ENCODE data around the gene FLOT1.

Gene FLOT1, protein sequence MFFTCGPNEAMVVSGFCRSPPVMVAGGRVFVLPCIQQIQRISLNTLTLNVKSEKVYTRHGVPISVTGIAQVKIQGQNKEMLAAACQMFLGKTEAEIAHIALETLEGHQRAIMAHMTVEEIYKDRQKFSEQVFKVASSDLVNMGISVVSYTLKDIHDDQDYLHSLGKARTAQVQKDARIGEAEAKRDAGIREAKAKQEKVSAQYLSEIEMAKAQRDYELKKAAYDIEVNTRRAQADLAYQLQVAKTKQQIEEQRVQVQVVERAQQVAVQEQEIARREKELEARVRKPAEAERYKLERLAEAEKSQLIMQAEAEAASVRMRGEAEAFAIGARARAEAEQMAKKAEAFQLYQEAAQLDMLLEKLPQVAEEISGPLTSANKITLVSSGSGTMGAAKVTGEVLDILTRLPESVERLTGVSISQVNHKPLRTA

DNA sequence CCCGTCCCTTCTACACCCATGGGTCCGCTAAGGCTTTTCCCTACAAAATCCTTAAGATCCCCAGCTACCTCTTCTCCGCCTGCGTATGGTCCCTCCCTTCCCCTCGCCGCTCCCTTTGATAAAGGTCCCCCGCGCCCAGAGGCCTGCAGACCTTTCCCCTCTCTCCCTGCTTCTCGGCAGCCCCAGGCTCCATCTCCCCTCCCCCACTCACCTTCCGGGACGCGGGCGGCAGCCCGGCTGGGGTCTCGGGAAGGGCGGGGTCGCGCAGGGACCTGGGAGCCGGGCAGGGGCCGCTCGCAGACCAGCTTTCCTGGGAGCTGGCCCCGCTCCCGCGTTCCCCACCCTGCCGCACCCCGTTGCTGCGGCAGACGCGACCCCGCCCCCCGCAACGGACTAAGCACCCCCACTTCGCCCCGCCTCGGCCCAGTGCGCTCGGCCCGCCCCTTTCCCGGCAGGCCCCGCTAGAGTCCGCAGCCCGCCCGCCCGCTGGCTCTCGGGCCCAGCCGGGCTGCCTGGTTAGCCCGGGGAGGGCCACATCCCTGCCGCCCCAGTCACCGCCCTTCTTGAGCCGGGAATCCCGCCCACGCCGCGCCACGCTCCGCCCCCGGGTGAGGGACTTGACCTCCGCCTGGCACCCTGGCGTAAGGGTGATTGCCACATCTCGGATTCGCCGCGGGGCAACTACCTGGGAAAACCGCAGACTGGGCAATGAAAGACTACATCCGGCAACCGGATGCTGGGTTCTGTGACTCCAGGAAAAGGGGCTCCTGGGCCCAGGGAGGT lies at the start of gene FLOT1:
Gene FLOT1 (minus strand): TSS at position 372 of the 783 bp plus-strand sequence. CDS start 498 bp downstream, outside the sequence.
- DNase-seq (ENCODE audit: low read depth in 2 of 2) = peak; percentile 96 to 98

DNA sequence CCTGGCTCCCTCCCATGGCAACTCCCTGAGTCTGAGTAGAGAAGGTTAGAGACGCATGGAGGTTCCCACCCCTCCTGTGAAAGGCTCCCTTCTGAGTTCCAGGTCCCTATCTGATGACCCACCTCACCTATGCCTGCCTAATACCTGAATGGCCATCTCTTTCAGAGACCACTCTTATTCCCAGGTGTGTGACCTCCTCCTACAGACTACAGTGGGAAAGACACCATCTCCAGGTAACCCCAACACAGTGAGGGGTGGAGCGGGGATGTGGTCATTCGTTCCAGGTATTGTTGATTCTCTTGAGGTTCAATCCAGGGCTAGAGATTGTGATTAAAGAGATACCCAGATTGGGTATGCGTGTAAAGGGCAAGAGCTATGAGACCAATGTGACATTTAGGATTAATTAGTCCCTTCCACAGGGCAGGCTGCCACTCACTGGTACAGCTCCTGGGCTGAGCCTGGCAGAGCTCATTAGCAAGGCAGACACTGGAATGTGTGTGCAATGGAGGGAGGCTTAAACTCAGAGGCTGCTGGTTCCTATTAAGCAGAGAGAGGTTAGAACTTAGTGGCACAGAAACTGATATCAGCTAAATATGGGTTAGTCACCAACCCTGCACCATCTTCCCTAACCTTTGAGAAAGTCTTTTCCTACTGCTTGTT lies 48.4 kb upstream of the FLOT1 start:
- no peak for DNase-seq (ENCODE audit: low read depth in 2 of 2)

DNA sequence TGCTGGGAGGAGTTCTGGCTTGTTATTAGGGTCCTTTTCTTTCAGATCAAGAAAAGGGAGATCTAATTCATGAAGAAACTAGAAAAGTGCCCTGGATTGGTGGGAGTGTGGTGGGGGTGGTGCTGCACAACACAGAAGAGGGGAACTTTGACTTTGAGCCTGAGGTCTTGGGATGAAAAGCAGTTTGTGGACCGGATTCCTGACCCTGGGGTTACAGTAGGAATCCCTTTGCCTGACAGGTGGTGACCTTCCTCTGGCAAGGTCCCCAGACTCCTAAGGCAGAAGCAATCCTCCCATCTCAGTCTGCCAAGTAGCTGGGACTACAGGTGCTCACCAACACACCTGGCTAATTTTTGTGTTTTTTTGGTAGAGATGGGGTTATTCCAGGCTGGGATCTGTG lies 47.1 kb upstream of the FLOT1 start:
- no peak for DNase-seq (ENCODE audit: low read depth in 2 of 2)

DNA sequence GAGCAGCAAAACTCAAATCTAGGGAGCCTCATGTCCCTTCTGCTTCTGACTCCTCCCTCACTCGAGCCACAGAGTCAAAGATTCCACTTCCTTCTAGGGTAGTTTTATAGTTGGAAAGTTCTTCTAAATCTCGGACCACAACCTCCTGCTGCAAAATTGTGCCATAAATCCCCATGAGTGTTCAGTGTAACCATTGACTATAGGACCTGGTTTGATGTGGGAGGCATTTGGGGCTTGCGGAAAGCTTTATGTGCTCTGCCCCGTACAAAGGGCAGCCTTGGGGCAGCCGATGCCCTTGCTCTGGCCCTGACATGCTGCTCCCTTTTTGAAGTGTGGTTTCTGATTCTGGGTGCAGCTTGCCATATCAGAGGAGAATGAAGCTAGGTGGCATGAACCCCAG lies 45.5 kb upstream of the FLOT1 start:
- DNase-seq (ENCODE audit: low read depth in 2 of 2) = no peak

DNA sequence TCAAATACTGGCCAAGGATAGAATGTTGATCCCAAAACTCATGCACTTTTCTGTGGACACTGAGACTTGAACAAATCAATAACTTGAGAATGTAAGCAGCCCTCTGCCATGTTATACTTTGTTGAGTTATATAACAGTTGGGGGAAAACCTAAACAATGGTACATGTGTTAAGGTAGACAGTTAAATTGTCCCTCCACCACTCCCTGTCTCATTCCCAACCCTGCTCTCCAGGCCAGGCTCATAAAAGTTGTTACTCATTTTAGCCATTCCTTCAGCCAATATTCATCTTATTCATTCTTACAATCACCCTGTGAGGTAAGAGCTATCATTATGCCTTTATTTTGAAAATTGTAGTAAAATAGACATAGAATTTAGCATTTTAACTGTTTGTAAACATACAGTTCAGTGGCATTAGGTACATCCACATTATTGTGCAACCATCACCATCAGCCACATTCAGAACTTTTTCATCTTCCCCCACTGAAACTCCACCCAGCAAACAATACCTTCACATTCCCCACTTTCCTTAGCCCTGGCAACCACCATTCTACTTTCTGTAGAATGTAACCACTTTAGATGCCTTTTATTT lies 40.0 kb upstream of the FLOT1 start:
- DNase-seq (ENCODE audit: low read depth in 2 of 2) = no peak

DNA sequence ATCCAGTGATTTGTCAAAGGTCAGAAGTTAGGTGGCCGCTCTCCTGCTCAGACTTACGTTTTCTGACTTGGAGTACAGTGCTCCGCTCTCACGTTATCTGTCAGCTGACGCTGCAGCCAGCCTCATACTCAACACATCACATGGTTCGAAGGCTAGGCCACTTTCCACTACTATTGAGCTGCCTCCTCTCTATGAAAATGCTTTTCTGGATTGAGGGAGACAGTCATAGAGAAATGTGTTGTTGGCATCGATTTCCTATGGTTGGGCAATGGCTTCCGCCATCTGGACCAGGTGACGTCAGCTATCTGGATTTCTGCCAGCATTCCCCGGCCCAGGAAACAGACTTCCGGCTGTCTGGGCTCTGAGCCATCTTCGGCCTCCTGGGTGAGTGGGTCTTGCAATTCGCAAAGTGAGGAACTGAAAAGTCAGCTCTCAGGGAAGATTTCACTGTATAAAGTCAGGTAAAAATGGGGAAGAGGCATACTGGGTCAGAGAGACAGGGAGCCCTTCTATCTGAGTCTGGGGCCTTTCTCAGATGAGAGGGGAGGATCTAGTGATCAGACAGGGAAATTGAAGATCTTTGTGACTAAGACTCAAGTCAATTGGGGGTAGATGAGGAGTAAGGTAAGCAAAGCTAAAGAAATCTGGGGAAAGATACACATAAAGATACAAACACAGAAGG lies 39.4 kb upstream of the FLOT1 start:
- DNase-seq (ENCODE audit: low read depth in 2 of 2) = no peak

DNA sequence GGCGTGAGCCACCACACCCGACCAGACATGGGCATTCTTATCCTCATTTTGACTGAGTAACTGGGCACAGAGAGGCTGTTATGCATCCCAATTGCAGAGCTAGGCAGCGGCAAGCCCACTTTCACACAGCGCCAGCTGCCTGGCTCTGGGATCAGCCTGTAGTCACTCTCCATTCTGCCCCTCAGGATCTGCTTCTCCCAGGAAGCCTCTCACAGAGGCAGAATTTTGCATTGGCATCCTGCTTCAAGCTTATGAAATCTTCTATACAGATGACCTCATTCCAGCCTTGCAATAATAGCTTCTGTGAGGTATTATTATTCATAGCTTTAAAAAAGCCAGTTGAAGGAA lies 38.9 kb upstream of the FLOT1 start:
- no peak for DNase-seq (ENCODE audit: low read depth in 2 of 2)

DNA sequence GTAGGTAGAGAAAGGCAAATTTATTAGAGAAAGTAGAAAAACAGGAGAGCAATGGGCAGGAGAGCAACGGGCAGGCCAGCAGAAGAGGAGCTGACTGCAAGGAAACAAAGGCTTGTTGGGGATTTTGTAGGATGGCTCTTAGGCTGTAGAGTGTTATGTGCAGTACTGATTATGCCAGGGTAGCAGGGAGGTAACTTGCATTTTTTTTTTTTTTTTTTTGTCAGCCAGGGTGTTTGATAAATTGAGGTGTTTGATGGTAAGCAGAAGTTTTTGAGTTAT lies 38.1 kb upstream of the FLOT1 start:
- DNase-seq (ENCODE audit: low read depth in 2 of 2) = no peak

DNA sequence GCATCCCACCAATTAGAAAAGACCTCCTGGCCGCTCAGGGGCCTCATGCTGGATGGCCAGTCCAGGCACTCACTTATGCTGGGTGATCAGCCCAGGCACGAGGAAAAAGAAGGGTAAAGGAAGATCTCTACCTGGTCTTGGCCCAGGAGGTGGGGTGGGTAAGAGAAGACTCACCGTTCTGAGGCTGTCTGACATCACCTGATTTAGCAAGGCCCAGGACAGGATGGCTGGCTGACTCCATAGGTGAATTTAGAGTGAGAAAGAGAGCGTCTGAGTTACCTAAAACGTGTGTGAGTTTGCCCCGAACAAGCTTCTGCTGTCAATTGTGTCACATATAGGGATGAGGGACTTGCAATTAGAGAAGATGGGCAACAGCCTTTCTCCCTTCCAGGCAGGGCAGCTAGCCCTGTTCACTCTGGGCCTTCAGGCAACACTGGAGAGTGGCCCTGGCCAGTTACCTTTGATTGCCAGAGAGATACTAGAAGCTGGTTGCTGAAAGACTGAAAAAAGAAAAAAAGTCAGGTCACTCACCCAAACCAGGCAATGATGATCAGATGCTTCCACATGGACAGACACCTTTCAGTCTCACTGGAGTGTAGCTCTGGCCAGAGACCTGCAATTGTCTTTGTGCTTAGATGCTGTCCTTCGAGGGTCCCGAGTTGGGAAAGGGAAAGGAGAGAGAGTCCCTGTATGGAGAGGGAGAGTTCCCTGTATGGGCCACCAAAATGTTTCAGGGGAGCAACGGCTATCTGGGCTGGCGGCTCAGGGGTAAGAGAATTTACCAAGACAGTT lies 37.6 kb upstream of the FLOT1 start:
- DNase-seq (ENCODE audit: low read depth in 2 of 2) = no peak

DNA sequence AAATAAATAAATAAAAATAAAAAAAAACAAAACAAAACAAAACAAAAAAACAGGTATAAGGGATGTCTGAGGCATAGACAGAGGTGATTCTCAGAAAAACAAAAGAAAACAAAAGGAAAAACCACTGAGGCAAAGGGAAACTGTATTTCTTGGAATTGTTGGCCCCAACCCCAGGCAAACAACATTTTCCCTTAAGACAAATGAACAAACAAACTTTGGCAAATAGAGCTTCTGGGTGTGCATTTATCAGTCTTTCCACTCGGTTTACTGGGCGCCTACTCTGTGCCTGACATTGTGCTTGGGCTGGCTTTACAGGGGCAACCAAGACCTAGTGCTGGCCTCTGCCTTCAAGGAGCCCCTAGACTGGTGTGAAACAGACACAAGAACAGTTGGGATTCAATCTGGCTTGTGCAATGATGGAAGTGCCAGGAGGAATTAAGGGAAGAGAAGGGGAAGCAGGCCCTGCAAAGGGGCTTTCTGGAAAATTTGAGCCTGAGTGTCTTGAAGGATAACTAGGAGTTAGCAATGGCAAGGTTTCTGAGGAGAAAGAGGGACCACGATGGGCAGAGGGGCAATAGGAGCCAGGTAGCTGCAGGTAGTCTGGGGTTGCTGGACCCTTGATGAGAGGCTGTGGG lies 35.6 kb upstream of the FLOT1 start:
- DNase-seq (ENCODE audit: low read depth in 2 of 2) = no peak

DNA sequence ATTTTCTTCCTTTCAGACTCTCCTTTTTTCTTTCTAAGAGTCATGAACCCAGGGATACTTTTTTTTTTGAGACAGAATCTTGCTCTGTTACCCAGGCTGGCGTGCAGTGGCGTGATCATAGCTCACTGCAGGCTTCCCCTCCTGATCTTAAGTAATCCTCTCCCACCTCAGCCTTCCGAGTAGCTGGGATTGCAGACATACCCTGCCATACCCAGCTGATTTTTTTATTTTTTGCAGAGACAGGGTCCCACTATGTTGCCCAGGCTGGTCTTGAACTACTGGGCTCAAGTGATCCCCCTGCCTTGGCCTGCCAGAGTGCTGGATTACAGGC lies 34.6 kb upstream of the FLOT1 start:
- no peak for DNase-seq (ENCODE audit: low read depth in 2 of 2)

DNA sequence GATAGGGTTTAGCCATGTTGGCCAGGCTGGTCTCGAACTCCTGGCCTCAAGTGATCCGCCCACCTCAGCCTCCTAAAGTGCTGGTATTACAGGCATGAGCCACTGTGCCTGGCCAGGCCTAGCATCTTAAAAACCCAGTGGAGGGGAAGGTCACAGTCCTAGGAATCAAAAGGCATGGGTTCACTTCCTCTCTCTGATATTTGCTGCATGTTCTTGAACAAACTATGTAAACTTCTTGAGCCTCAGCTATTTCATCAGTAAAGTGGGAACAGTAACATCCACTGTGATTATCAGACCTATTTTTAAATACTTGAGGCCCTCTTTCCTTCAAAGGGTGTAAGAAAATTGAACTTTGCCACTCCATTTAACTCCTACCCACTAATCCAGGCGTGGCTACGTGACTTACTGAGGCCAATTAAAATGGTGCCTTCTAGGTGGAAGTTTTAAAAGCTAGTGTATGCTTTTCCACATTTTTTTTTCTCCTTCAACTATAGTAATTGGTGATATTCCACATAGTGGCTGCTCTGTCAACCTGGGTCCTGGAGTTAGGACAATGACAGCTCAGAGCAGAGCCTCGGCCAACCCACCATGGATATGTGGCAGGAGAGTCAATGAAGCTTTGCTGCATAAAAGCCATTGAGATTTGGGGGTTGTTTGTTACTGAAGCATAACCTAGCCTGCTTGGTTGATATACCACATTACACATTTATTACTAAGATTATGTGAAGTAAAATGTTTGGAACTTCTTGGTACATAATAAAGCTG lies 34.1 kb upstream of the FLOT1 start:
- DNase-seq (ENCODE audit: low read depth in 2 of 2) = no peak

DNA sequence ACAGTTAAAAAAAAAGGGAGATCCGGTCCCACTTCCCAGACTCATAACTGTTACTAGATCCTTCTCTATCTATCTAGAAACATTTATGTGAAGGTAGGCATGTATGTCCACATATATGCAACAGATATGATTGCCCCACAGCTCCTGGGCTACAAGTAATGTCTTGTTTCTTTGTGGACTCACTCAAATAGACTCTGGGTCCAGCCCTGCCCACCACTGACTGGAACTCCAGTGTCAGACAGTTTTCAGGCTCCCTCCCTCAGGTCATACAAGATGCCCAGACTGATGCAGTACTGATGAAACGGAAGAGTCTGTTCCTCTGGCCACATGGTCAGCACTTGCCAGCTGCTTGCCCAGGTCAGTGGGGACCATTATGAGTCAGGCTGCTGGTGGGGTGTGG lies 32.6 kb upstream of the FLOT1 start:
- DNase-seq (ENCODE audit: low read depth in 2 of 2) = no peak

DNA sequence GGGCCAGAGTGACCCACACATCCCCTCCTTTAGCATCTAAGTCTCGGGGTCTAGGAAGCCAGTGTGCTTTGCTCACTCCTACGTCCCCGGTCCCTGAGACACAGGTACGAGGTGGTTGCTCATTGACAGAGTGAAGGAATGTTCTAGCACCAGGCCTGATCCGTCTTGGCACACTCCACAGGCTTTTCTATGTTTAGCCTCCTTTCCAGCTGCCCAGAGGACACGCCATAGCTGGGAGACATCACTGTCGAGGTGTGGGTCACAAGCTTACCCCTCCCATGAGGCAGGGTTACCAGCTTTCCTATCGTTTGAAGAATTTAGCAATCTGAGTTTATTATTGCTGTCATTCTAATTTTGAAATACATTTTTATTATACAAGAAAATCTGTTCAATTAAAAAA lies 32.2 kb upstream of the FLOT1 start:
- no peak for DNase-seq (ENCODE audit: low read depth in 2 of 2)

DNA sequence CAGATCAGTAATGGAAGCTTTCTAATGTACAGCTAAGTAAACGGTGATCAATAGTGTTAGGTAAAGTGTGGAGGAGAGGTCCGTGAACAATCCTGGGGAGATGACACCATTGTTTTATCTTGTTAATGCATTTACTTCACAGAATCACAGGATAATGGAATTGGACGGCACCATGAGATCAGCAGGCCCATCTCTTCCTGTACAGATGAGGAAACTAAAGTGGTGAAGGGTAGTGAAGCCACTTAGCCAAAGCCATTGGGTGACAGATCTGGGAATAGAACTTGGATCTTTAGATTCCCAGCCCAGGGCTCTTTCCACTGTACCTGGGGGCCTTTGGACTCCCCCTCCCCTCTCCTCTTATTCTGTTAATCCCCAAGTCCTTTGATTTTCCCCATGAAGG lies 28.1 kb upstream of the FLOT1 start:
- DNase-seq (ENCODE audit: low read depth in 2 of 2) = no peak

DNA sequence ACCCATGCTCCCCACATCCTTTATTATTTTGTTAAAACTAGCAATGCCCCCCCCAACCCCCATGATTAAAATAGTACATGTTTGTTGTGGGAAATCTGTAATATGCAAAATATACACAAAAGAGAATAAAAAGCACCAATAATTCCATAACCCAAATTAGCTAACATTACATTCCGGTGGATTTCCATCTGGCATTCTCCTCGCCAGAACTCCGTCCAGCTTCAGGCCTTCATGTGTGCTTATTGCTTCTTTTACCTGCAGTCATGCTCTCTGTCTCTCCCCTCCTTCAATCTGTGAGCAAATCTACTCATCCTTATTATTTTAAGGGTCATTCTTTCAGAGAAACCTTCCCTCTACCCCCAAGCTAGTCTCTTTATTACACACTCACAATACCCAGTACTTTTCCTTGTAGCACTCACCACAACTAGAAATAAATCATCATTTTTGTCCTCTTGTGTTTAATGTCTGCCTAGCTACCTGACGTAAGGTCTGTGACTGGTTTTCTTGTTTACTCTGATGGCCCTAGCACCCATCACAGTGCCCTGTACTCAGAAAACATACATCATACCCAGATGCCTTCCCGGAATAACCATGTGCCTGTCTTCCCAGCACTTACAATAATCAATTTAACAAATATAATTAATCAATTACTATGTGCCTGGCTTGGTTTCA lies 27.5 kb upstream of the FLOT1 start:
- no peak for DNase-seq (ENCODE audit: low read depth in 2 of 2)

DNA sequence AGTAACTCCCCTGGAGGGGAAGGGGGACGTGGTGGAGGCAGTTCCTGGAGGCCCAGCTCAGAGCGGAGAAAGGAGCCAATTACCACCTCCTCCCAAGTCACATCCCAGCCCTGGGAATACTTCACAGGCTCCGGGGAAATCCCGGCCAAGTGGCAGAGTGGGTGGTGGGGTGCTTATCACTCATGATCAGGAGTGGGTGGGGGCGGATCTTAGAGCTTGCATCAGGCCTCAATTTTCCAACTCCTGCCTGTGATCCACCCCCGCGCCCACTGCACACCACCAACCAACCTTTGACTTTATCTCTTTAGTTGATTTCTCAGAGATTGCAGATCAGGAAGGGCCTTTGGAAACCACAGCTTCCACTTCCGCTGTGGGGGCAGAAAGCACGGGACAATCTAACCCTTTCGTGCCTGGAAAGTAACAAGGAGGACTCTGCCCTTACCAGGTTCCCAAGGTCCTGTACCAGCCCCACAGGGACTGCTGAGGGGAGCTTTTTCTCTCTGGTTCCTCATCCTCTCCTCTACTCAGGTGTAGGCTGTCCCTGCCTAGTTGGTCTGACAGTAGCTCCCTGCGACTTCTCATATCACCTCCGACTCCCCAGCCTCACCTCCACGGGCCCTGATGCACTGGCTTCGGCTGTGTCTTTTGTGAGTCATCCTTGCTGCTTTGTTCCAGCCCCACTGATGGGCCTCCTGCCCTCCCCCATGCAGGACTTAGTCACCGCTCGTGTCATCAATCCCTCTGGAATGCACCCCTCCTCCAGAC lies 26.8 kb upstream of the FLOT1 start:
- peak; percentile 80 to 84 for DNase-seq (ENCODE audit: low read depth in 2 of 2)

DNA sequence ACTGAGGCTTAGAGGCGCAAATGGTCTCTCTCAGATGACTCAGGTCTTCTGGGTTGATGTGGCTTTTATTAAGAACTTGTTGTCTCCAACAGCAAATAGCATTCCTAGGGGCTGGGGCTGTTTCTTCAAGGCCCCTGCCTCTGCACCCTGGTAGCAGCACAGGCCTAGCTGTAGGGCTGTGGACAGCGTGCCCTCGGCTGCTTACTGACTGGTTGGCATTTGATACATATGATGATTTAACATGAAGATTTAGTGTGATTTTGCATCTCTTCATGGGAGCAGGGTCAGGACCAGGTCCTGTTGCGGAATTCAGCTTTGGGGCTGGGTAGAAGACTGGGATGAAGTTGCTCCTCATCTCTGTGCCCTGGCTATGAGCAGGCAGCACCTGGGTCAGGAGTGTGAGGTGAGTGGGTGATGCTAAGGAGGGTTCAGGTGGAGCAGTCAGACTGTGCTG lies 26.2 kb upstream of the FLOT1 start:
- no peak for DNase-seq (ENCODE audit: low read depth in 2 of 2)

DNA sequence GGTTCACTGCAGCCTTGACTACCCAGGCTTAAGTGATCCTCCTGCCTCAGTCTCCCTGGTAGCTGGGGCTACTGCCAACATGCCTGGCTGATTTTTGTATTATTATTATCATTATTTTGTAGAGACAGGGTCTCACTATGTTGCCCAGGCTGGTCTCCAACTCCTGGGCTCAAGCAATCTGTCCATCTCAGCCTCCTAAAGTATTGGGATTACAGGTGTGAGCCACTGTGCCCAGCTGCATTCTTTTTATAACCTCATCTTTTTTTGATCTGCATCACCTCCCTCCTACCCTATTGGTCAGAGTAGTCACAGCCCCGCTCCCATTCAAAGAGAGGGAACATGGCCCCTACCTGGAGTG lies 25.4 kb upstream of the FLOT1 start:
- no peak for DNase-seq (ENCODE audit: low read depth in 2 of 2)

Data from stimulated activated CD8-positive, alpha-beta memory T cell treated with anti-CD3 and anti-CD28 coated beads, Interleukin-15, amount 100 ng/mL, for 48 hours (primary cell).